NCI-H526 treated with DMSO at 0.1 percent for 48 hours (cell line): ENCODE results near the gene NUFIP2.
"Not testable (repeated sequence)": the region's sequence is repeated elsewhere in the genome, so short reads cannot be mapped to it uniquely, and the experiment has no call there.

Experiments used
- DNase-seq: peaks from one replicate; lab custom pipeline; 2025; lab: John Stamatoyannopoulos, UW

The NUFIP2 gene

DNA sequence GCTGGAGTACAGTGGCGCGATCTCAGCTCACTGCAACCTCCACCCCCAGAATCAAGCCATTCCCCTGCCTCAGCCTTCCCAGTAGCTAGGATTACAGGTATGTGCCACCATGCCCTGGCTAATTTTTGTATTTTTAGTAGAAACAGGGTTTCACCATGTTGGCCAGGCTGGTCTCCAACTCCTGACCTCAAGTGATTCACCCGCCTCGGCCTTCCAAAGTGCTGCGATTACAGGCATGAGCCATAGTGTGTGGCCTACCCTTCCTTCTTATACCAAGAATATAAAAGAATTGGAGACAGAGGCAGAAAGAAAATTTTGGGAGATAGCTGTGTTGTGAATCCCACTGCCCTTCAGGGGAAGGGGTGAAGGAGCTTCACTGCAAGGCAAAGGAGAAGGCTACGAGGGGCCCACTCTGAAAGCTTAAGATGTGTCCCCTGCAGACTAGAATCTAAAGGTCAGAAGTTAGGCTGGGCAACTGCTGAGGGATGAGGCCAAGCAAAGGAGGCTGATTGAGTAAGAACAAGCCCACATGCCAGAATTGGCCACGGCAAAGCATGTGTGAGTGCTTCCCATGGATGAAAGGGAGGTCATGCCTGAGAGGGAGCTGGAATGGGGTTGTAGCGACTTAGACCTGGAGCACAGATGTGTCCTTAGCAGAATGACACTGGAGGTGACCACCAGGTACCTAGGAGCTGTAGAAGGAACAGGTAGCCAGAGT lies 55.7 kb downstream of the NUFIP2 start:
- no peak for DNase-seq

DNA sequence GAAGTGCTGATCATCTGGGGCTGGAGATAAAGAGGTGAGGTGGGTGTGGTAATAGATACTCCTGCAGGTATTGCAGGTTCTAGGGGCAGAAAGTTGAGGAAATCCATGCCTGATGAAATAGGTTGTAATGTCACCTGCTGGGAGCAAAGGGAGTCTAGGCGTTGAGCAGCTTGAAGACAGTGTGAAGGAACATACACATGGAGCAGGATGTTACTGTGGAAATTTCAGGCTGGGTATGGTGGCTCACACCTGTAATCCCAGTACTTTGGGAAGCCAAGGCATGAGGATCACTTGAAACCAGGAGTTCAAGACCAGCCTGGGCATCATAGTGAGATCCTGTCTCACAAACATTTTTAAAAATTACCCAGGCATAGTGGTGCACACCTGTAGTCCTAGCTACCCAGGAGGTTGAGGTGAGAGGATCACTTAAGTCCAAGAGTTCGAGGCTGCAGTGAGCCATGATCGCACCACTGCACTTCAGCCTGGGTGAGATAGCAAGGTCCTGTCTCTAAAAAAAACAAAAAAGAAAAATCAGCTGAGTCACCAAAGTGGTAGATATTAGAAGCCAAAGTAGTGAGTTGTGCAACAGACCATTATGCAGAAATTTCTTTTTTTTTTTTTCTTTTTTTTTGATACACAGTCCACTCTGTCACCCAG lies 56.3 kb downstream of the NUFIP2 start:
- no peak for DNase-seq

GRCh38 chr17:29235904-29236303 lies 58.0 kb downstream of the NUFIP2 start:
- no peak for DNase-seq

GRCh38 chr17:29234972-29235371 lies 59.0 kb downstream of the NUFIP2 start:
- DNase-seq: not testable (repeated sequence)

GRCh38 chr17:29233301-29233700 lies 60.6 kb downstream of the NUFIP2 start:
- DNase-seq: no peak

DNA sequence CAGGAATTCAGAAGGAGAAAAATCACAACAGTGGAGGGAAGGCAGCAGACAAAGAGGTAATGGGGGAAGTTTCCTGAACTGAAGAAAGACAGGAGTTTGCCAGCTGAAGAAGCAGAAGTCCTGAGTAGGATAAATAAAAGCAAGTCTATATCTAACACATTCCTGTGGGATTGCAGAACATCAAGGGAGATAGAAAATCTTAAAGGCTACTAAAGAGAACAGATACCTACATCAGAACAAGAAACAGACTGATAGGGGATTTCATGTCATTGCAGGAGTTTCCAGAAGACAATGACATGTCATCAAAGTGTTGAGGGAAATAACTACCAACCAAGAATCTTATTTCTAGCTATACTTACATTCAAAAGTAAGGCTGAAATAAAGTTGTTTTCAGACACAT lies 68.6 kb downstream of the NUFIP2 start:
- DNase-seq: no peak

- not testable (repeated sequence) for DNase-seq
Observed at GRCh38 chr17:29221338-29221737, 72.6 kb downstream of the NUFIP2 start.

DNA sequence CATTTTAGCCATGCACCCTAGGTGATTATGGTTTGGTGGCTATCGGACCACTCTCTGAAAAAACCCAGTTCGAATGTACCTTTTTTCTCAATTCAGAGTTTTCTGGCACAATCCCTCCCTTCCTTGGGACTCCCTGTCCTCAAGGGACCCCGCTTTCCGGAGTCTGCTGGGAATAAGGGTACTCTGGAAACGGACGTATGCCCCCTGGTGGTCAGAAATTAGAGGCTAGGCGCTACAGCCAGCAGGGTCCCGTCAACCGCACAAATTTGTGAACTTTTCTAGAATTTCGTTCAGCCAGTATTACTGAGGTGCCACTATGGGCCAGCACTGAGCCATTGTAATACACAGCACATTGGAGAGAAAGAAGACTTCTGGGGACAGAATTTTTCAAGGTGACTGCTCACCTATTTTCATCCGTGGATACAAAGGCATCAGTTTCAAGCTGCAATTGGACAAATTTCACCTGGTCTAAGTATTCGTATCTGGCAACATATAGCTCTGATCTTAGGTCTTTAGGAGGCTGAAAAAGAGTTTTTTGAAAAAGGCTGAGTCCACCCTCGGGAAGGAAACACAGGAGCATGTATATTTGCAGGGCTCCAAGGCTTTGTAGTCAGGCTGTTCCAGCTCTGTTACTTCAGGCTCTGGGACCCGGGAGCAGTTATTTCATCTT lies 74.4 kb downstream of the NUFIP2 start:
- DNase-seq: peak; percentile 55

DNA sequence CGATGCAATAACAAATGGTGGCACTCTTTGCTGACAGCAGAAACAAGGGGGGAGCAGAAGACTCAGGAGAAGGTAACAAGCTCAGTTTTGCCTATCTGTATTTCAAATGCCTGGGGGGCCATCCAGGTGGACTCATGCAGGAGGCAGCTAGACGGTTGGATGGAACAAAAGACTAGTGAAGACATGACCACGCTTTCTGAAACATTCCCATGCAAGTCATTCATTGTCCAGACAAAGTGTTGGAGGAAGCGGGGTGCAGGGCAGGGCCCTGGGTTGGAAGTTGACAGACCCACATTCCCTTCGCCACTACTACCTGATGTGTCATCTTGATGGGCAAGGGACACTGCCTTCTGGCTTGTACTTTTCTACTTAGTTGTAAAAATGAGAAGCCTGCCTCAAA lies 77.1 kb downstream of the NUFIP2 start:
- DNase-seq: no peak

- DNase-seq: no peak
Observed at GRCh38 chr17:29216181-29216580, 77.8 kb downstream of the NUFIP2 start.

GRCh38 chr17:29215717-29216116 lies 78.2 kb downstream of the NUFIP2 start:
- DNase-seq: no peak

DNA sequence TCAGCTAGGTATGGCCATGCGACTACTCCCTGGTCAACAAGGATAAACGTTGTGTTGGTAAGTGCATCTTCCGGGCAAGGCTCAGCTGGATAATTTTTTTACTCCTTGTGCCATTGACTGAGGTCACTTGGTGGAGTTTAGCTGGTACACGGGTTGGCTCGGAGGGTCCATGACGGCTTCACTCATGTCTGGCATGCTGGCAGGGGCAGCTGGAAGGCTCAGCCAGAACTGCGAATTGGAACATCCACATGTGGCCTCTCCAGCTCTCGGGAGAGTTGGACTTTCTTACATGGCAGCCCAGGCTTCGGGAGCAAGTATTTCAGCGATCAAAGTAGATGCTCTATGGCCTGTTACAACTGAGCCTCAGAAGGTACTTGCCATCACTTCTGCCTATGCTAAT lies 78.8 kb downstream of the NUFIP2 start:
- no peak for DNase-seq

DNA sequence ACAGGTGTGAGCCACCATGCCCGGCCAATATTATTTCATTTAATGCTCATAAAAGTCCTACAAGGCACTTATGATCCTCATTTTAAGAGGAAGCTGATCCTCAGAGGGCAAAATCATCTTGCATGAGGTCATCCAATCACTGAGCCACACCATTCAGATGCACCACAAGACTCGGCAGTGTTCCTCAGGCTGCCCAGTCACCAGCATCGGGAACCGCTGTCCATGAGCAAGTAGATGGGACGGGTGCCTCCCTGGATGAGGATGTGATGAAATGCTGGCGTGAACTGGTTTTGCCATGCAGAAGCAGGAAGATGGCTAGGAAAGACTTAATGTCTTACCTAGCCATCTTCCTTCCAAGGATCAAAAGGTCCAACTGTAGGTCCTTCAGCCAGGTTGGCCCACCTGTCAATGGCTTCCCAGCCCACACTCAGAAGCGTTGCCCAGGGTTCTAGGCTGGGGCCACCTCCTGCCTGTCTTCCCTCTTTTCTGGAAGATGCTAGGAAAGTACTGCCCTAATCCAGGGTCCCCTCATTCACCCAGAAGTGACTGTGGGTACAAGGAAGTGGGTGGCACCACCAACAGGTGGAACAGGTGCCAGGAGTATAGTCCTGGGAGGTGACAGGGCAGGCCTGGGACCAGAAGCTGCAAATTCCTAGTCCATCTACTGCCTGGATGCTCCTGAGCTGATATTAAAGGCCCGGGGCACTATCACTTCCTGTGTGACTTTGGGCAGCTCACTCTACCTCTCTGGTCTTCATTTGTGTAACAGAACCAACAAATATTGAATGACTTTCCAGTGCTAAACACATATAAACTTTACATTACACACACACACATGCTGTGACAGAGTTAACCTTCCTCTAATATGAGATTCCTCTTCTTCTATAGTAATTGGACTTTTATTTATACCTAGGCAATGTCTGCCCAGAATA lies 79.5 kb downstream of the NUFIP2 start:
- no peak for DNase-seq

DNA sequence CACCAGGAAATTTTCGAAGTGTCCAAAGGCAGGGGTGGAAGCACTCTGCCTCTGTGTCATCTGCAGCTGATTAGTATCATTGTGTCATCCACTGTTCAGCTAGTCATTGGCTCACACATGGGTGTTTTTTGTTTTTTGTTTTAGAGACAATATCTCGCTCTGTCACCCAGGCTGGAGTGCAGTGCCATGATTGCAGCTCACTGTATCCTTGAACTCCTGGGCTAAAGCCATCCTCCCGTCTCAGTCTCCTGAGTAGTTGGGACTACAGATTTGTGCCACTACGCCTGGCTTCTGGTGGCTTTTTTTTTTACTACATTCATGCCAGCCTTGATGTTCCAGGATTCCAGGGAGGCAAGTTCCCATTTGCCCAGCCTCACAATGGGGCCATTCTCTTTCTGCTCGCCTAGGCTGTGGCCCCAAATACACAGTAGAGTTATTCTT lies 81.2 kb downstream of the NUFIP2 start:
- no peak for DNase-seq

DNA sequence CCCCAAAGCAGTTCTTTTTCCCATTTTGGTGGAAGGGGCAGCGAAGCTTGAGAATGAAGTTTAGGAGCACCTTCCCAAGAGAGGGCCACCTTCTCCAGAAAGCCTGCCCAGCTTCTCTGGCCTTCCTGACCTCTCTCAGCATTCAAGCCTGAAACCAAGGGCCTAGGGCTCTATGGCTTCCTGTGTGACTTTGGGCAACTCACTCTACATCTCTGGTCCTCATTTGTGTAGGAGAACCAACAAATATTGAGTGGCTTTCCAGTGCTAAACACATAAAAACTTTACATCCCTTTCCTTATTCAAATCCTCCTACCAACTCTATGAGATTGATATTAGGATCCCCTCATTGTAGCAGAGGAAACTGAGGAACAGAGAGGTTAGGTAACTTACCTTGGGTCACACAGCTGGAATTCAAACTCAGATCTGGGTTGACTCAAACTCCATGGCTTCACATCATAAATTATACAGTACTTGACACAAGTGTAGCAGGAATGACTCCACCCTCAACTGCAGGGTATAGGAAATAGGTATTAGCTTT lies 81.8 kb downstream of the NUFIP2 start:
- no peak for DNase-seq

- no peak for DNase-seq
Observed at GRCh38 chr17:29210879-29211278, 83.1 kb downstream of the NUFIP2 start.

GRCh38 chr17:29209073-29209472 lies 84.9 kb downstream of the NUFIP2 start:
- no peak for DNase-seq

DNA sequence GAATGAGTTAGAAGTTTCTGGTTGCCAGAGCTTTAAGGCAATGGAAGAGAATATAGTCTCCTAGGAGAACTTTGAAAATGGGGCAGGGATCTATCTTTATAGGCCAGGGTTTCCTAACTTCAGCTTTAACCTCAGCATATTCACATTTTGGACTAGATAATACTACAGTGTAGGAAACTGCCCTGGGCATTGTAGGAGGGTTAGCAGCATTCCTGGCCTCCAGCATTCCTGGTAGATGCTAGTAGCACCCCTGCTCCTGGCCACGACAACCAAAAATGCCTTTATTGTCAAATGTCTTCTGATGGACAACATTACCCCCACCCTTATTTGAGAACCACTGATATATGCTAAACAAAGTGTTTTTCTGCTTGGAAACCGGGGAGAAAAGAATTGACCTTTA lies 86.0 kb downstream of the NUFIP2 start:
- no peak for DNase-seq
